HL-60/S4 treated with phorbol 12-myristate 13-acetate at 8.2 ng/mL for 4 days and 3 days (cell line): ENCODE measurements around the gene TTC33.

Source experiments
- in situ Hi-C: fragments of 300-500 bp; cut with MboI; formaldehyde crosslinking; loops from 2 replicates; pipeline ENCODE4 v1.15.0; 2022; ENCODE audit warnings: low sequenced_read_pairs

The TTC33 gene

GRCh38 chr5:40780858-40781257, 25.1 kb upstream of the TTC33 start:
- in situ Hi-C loops: no loop called here

GRCh38 chr5:40780199-40780598, 24.4 kb upstream of the TTC33 start:
- in situ Hi-C loops: no loop called here

- in situ Hi-C loops: no loop called here
Measured at GRCh38 chr5:40779561-40779960, 23.8 kb upstream of the TTC33 start.

GRCh38 chr5:40778133-40778532, 22.4 kb upstream of the TTC33 start:
- in situ Hi-C loops: no loop called here

- in situ Hi-C loops: no loop called here
Measured at GRCh38 chr5:40776658-40776977, 20.9 kb upstream of the TTC33 start.

- in situ Hi-C loops: no loop called here
Measured at GRCh38 chr5:40775846-40776657, 20.3 kb upstream of the TTC33 start.

GRCh38 chr5:40775085-40775845, 19.5 kb upstream of the TTC33 start:
- in situ Hi-C loops: no loop called here

- in situ Hi-C loops: no loop called here
Measured at GRCh38 chr5:40774623-40775022, 18.9 kb upstream of the TTC33 start.

GRCh38 chr5:40770764-40771163, 15.0 kb upstream of the TTC33 start:
- in situ Hi-C loops: no loop called here

GRCh38 chr5:40762705-40763104, 6.9 kb upstream of the TTC33 start:
- in situ Hi-C loops: no loop called here

GRCh38 chr5:40757400-40757799, 1.6 kb upstream of the TTC33 start:
- in situ Hi-C loops: no loop called here

- in situ Hi-C loops: no loop called here
Measured at GRCh38 chr5:40755093-40755406, 711 bp downstream of the TTC33 start.

- in situ Hi-C loops: no loop called here
Measured at GRCh38 chr5:40754381-40755092, 1.2 kb downstream of the TTC33 start.

- in situ Hi-C loops: loop anchor here (25.0 kb wide), 1 partner anchor 1159 kb away; no protein-coding TSS in a partner anchor
Measured at GRCh38 chr5:40746703-40747102, 9.1 kb downstream of the TTC33 start.

- in situ Hi-C loops: loop anchor here (25.0 kb wide), 1 partner anchor 1156 kb away; no protein-coding TSS in a partner anchor
Measured at GRCh38 chr5:40743771-40744170, 12.0 kb downstream of the TTC33 start.

- in situ Hi-C loops: loop anchor here (10.0 to 25.0 kb wide), 2 partner anchors 1024 to 1151 kb away; no protein-coding TSS in a partner anchor
Measured at GRCh38 chr5:40738502-40738901, 17.3 kb downstream of the TTC33 start.

- in situ Hi-C loops: loop anchor here (10.0 to 25.0 kb wide), 2 partner anchors 1021 to 1149 kb away; no protein-coding TSS in a partner anchor
Measured at GRCh38 chr5:40736103-40736875, 19.5 kb downstream of the TTC33 start.

- in situ Hi-C loops: loop anchor here (10.0 to 25.0 kb wide), 2 partner anchors 1021 to 1148 kb away; no protein-coding TSS in a partner anchor
Measured at GRCh38 chr5:40735609-40736008, 20.2 kb downstream of the TTC33 start.

- in situ Hi-C loops: loop anchor here (10.0 to 25.0 kb wide), 2 partner anchors 1020 to 1148 kb away; no protein-coding TSS in a partner anchor
Measured at GRCh38 chr5:40734986-40735385, 20.8 kb downstream of the TTC33 start.

- in situ Hi-C loops: loop anchor here (10.0 to 25.0 kb wide), 2 partner anchors 1019 to 1147 kb away; no protein-coding TSS in a partner anchor
Measured at GRCh38 chr5:40733879-40734563, 21.7 kb downstream of the TTC33 start.
